ENCODE measurements around the gene BRINP2. TPM values are rescaled to one million over a fixed set of nuclear protein-coding genes. Genes with fewer than 3 reads are reported as not detected.

BRINP2 gene
- not detected for total RNA-seq

DNA sequence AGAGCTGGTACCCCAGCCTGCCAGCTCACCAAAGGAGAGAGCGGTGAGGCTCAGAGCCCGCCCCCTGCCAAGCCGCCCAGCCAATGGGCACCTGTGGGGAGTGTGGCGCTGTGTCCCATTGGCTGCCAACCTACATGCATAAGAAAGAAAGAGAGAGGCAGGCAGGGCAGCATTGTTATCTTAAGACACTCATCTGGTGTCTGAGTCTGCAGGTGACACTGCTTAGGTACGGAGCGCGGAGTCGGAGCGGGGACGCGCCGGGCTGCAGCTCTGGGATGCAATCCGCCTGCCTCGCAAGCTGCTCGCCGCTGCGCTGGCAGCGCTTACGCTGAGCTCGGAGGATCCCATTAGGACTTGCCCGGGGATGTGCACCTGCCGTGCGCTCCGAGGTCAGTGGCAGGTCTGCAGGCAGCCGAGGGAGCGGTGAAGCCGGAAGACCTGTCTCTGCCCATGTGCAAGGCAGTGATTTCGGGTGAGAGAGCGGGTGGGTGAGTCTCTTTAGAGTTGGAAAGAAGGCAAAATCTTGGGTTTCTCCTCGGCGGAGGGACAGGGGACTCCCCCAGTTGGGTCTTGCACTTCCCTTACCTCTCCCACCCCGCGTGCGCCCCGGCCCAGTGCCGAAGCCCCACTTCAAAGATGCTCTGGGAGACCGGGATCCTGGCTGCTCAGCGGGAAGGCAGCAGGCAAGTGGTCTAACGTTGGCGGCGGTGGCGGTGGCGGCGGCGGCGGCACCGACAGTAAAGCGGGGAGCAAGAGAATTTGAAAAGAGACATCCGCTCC is at the start of gene BRINP2:
Gene BRINP2, plus strand, starts transcription at position 203 of the 780 bp plus-strand sequence. CDS start 58,919 bp downstream, outside the sequence.
- Histone ChIP-seq H3K9me3 (no peaks in the 10 kb centered on the region), H3K4me1 (ENCODE audit: control insufficient read depth in 1 of 2, low read depth in 2 of 2) (peaks cover 4 to 13% of the 10 kb centered on the region in 2 donors), H3K27me3 (replicated peaks; ENCODE audit: insufficient read depth) (no peaks in the 10 kb centered on the region), H3K4me3 (peak within 1 kb of the TSS; percentile 69), H3K36me3 (no peaks in the 10 kb centered on the region), H3K27ac (no peak within 1 kb of the TSS)
- no peak for ATAC-seq (ENCODE audit: insufficient number of reproducible peaks, low FRiP score, low read depth)
- no peak for TF ChIP-seq CTCF (IDR thresholded peaks at IDR 0.05)
- no peak for DNase-seq (ENCODE audit: low spot score)

DNA sequence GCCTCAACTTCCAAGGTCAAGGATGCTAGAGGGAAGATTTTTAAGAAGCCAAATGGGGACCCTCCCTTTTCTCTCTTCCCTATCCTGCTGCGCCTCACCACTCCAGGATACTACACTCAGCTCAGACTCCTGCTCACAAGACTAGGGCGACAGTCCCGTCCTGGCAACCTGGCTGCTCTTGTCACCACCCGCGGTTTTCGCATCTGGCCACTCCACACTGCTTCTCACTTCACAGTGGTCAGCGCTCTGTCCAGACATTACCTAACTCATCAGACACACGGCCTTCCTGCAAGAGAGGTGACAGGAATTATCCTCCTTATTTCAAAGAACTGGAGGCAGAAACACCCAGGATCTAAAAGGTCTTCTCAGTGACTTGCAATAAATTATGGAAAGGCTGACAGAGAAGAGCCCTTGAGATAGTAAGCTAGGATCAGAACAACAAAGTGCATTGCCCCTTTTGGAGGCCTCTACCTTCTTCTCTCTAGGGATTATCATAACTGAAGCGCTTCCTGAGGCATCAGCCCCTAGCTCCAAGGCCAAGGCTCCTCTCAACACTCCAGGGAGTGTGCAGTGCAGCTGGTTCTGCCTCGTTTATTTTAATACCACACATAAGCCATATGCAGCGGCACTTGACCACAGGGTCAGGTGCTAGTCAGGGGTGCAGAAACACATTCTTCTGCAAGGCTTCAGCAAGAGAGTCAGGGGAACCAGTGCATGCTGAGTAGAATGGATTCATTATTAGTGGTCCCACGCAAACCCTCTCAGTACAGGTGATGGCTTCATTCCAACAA is 48.1 kb upstream of the BRINP2 start:
- ATAC-seq (ENCODE audit: insufficient number of reproducible peaks, low FRiP score, low read depth) (no peak), DNase-seq (ENCODE audit: low spot score) (no peak)
- Histone ChIP-seq H3K36me3 (no peaks in the 10 kb centered on the region), H3K27me3 (replicated peaks; ENCODE audit: insufficient read depth) (no peaks in the 10 kb centered on the region), H3K27ac (no peak overlapping the region), H3K4me3 (no peak overlapping the region), H3K4me1 (ENCODE audit: control insufficient read depth in 1 of 2, low read depth in 2 of 2) (no peaks in the 10 kb centered on the region), H3K9me3 (no peaks in the 10 kb centered on the region)
- TF ChIP-seq CTCF (IDR thresholded peaks at IDR 0.05) = no peak

- Histone ChIP-seq H3K27ac (no peak overlapping the region), H3K9me3 (no peaks in the 10 kb centered on the region), H3K4me3 (no peak overlapping the region), H3K4me1 (ENCODE audit: control insufficient read depth in 1 of 2, low read depth in 2 of 2) (no peaks in the 10 kb centered on the region), H3K27me3 (replicated peaks; ENCODE audit: insufficient read depth) (no peaks in the 10 kb centered on the region), H3K36me3 (no peaks in the 10 kb centered on the region)
- no peak for ATAC-seq (ENCODE audit: insufficient number of reproducible peaks, low FRiP score, low read depth)
- no peak for DNase-seq (ENCODE audit: low spot score)
- TF ChIP-seq CTCF (IDR thresholded peaks at IDR 0.05) = no peak
Measured at GRCh38 chr1:177124577-177125278, 46.0 kb upstream of the BRINP2 start.

DNA sequence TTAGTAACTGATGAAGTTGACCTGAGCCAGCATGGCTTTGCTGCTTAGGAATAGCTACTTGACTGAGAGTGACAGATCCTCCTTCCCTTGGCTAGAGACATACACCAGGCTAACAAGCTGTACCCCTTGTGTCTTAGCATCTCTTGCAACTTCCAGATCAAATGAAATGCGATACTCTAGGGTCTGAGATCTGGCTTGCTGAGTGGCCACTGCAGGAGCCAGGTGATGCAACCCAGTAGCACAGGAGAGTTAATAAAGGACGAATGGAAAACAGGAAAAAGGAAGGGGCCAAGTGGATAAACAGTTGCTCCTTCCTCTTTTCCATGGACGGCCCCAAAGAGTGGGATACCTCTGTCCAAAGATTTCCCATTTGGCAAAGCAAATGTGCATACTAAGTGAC is 44.5 kb upstream of the BRINP2 start:
- H3K4me3 ChIP-seq = no peak overlapping the region
- DNase-seq (ENCODE audit: low spot score) = no peak
- H3K9me3 ChIP-seq = no peaks in the 10 kb centered on the region
- H3K27ac ChIP-seq = no peak overlapping the region
- no peak for ATAC-seq (ENCODE audit: insufficient number of reproducible peaks, low FRiP score, low read depth)
- H3K36me3 ChIP-seq = no peaks in the 10 kb centered on the region
- no peaks in the 10 kb centered on the region for H3K27me3 ChIP-seq (replicated peaks; ENCODE audit: insufficient read depth)
- H3K4me1 ChIP-seq (ENCODE audit: control insufficient read depth in 1 of 2, low read depth in 2 of 2) = no peaks in the 10 kb centered on the region
- TF ChIP-seq CTCF (IDR thresholded peaks at IDR 0.05) = no peak

All from thoracic aorta (tissue), 2 donors.